ENCODE data around the gene ACBD6.

- TF ChIP-seq CTCF (IDR thresholded peaks at IDR 0.05) (no peak), POLR2A (IDR thresholded peaks at IDR 0.05) (no peak)
Observed at GRCh38 chr1:180241716-180242544, 260.4 kb downstream of the ACBD6 start.
